Stimulated activated CD4-positive, alpha-beta T cell treated with anti-CD3 and anti-CD28 coated beads, Interleukin-15, amount 100 ng/mL, for 24 hours (primary cell): ENCODE results near the gene NARS2.
"Not testable (repeated sequence)": the region's sequence is repeated elsewhere in the genome, so short reads cannot be mapped to it uniquely, and the experiment has no call there.

ENCODE experiments used
- DNase-seq: peaks from one replicate; pipeline ENCODE4 v3.0.0-alpha.2; 2020

The NARS2 gene

GRCh38 chr11:78573681-78574080 is 983 bp downstream of the NARS2 start:
- no peak for DNase-seq

- DNase-seq: no peak
Observed at GRCh38 chr11:78573271-78573670, 1.4 kb downstream of the NARS2 start.

GRCh38 chr11:78572394-78572793 is 2.3 kb downstream of the NARS2 start:
- no peak for DNase-seq

- DNase-seq: no peak
Observed at GRCh38 chr11:78570031-78570430, 4.6 kb downstream of the NARS2 start.

GRCh38 chr11:78567209-78567608 is 7.5 kb downstream of the NARS2 start:
- DNase-seq: no peak

DNA sequence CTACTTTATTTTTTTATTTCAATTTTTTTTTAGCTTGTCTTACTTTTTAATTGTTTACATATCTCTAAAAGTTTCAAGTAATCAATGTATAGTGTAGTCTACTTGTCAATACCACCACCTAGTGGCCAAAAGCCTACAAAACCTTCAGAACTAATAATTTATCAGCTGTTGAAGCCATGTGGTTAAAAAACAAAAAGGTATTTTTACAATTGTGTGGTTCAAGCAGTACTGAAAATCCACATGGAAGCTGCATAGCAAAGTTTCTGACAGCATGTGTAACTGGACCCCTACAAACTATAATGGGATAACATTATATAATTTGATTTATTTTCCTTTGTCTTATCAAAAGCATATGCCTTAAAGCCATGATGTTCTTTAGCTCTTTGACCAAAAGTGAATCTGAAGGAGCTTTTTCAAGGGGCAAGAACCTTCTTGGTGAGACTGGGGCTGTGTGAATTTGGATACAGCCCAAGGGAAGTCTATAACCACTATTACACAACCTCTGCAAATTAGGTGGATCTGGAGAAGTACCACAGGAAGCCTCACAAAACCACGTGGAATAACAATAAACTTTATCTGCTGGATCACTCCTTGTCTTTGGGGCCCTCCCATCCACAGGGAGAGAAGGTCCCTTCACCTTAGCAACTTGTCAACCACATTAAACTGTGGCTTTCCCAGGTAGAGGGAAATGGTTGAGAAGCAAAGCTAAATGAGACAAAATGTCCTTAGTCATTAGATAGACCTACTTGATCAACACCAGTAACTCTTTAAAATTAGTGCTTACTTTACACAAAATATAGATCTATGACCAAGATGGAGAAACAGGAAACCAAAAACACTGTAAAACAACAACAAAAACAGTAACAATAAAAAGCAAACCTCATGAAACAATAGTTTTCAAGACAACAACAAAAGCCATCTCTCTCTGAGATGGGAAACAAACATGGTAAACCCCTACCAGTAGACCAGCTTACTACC is 9.9 kb downstream of the NARS2 start:
- peak; percentile 29 for DNase-seq

DNA sequence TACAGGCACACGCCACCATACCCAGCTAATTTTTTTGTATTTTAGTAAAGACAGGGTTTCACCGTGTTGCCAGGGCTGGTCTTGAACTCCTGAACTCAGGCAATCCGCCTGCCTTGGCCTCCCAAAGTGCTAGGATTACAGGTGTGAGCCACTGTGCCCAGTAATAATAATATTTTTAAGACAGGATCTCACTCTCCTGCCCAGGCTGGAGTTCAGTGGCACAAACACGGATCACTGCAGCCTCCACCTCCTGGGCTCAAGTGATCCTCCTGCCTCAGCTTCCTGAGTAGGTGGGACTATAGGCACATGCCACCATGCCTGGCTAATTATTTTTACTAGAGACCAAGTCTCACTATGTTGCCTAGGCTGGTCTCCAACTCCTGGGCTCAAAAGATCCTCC is 10.6 kb downstream of the NARS2 start:
- not testable (repeated sequence) for DNase-seq

GRCh38 chr11:78563090-78563489 is 11.6 kb downstream of the NARS2 start:
- not testable (repeated sequence) for DNase-seq

GRCh38 chr11:78562398-78562797 is 12.3 kb downstream of the NARS2 start:
- DNase-seq: no peak

DNA sequence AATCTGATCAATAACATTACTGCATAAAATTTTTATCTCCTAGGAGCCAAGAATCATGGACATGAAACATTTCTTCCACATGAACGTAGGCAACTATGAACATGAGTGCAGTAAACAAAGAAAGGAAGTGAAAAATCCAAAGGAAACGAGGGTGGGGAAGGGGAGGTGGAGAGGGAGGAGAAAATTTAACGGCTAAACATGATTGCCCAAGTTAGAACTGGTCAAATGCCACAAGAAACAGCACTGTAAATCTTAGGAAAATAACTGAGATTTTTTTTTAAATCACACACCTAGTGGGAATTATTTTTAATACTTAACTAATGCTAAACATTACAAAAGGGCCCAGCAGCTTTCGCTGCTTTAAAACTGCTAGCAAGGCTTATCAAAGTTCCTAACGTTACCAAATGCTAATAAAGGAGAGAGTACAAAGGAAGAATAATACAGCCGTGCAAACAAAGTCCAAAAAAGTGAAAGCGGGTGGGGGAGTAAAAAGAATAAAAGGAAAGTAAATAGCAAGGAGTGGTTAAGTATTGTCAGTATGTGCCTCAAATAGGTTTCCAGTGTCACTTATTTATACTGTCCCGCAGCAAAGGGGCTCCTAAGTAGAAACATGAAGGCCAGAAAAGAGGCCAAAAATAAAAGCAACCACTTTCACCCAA is 13.7 kb downstream of the NARS2 start:
- DNase-seq: no peak

- no peak for DNase-seq
Observed at GRCh38 chr11:78560153-78560552, 14.5 kb downstream of the NARS2 start.

DNA sequence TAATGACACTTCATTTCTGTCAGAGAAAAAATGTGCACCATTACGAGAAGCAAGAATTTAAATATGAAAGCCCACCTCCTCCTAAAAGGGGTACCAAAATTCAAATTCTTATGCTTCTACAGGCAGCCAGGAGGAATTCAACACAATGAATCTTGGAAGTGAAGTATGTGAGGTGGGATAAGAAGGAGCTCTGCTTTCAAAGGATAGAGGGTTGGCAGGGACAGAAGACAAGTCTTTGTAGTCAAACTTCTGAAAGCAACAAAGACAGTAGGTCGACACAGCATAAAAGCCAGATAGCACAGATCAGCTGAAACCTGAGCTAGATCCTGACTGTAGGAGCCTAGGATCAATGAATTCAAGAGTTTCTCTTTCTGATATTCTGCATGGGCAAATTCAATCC is 17.4 kb downstream of the NARS2 start:
- DNase-seq: no peak

GRCh38 chr11:78555592-78555991 is 19.1 kb downstream of the NARS2 start:
- no peak for DNase-seq

DNA sequence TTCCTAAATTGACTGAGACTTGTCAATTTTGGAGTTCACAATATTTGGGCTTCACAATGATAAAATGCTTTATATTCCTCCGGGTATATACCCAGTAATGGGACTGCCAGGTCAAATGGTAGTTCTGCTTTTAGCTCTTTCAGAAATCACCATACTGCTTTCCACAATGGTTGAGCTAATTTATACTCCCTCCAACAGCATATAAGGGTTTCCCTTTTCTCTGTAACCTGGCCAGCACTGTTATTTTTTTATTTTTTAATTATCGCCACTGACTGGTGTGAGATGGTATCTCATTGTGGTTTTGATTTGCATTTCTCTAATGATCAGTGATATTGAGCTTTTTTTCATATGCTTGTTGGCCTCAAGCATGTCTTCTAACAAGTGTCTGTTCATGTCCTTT is 21.8 kb downstream of the NARS2 start:
- no peak for DNase-seq

- not testable (repeated sequence) for DNase-seq
Observed at GRCh38 chr11:78552139-78552538, 22.5 kb downstream of the NARS2 start.

DNA sequence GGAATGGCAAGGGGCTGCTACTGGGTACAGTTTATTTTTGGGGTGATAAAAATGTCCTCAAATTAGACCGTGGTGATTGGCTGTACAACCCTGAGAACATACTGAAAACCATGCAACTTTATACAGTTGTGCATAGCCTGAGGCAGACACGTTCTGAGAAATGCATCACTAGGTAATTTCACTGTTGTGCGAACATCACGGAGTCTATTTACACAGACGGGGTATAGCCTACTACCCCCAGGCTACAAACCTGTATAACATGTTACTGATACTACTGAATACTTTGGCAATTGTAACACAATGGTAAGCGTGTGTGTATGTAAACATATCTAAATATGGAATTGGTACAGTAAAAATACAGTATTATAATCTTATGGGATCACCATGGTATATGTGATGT is 23.6 kb downstream of the NARS2 start:
- no peak for DNase-seq

GRCh38 chr11:78549624-78550409 is 24.8 kb downstream of the NARS2 start:
- DNase-seq: no peak

DNA sequence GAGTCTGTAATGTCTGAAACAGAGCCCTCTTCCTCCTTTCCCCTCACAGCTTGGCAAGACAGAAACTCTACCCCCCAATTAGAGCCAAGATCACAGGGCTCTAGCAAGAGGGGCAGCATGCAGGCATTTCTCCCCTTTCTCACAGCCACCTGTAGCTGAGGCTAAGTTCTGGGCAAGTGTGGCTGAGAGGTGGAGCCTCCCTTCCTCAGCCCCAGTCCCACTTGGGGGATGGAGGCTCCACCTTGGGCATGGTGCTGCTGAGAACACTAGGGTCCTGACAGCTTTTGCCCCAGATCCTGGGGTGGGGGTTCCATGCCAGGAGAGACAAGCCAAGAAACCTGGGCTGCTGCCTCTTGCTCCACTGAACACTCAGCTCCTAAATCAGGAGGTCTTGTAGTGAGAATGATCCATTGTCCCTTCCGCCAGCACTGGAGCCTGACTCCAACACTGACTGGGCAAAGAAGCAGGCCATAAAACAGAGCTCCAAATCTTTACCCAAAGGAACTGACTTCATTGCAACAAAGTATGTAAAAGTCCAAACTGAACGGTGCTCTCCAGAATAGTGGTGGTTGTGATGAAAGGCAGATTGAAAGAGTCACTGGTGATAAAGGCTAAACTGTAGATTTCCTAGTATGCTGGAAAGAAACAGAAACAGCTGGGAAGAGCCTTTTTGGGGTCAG is 25.6 kb downstream of the NARS2 start:
- no peak for DNase-seq

- DNase-seq: no peak
Observed at GRCh38 chr11:78547931-78548705, 26.5 kb downstream of the NARS2 start.

GRCh38 chr11:78542007-78542406 is 32.7 kb downstream of the NARS2 start:
- no peak for DNase-seq

DNA sequence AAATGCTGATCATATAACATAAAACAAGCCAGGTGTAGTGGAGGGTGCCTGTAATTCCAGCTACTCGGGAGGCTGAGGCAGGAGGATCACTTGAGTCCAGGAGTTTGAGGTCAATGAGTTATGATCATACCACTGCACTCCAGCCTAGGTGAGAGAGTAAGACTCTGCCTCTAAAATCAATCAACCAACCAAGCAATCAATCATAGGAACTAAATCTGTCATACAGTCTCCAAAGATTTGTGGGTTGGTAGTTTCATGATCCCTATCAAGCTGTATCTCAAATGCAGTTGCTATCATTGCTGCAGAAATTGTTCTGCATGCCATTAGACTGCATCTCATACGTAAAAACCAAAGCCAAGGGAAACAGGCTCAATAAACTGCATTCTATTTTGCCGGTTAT is 33.1 kb downstream of the NARS2 start:
- no peak for DNase-seq

- DNase-seq: no peak
Observed at GRCh38 chr11:78540256-78540655, 34.4 kb downstream of the NARS2 start.
